PC-3 (cell line): ENCODE data around the gene ETV6.

ENCODE experiments used
- CTCF ChIP-seq: fragments of 300-600 bp; sonication (generic); conservative IDR thresholded peaks from 2 replicates; pipeline ENCODE4 v1.5.1; 2017; ENCODE audit warnings: antibody characterized with exemption, low read depth, mild to moderate bottlenecking, low read length
- EZH2 ChIP-seq: fragments of 300-600 bp; sonication (generic); IDR thresholded peaks from one replicate; pipeline ENCODE4 v1.6.1; 2017; ENCODE audit warnings: antibody characterized with exemption, mild to moderate bottlenecking, low read length; ENCODE audit not compliant: unreplicated experiment
- EZH2phosphoT487 ChIP-seq: fragments of 300-600 bp; sonication (generic); IDR thresholded peaks from 2 replicates; pipeline ENCODE4 v1.6.1; 2018; ENCODE audit warnings: mild to moderate bottlenecking, antibody characterized with exemption, low read length, borderline replicate concordance

GRCh38 chr12:11731455-11731854 lies 82.0 kb downstream of the ETV6 start:
- TF ChIP-seq CTCF (no peak), EZH2 (no peak), EZH2phosphoT487 (no peak)
